HTR-8/SVneo (cell line): ENCODE data around the gene EMILIN1.
"Not testable (repeated sequence)": the region's sequence is repeated elsewhere in the genome, so short reads cannot be mapped to it uniquely, and the experiment has no call there.

Experiments used
- DNase-seq: peaks from one replicate; pipeline ENCODE4 v3.0.0; 2011; ENCODE audit warnings: low spot score, mixed read lengths; ENCODE audit not compliant: insufficient read length
- FAIRE-seq: peaks from 2 replicates; lab custom pipeline; 2011; peaks lifted over from hg19 to GRCh38; lab: Jason Lieb, UNC

Gene EMILIN1

DNA sequence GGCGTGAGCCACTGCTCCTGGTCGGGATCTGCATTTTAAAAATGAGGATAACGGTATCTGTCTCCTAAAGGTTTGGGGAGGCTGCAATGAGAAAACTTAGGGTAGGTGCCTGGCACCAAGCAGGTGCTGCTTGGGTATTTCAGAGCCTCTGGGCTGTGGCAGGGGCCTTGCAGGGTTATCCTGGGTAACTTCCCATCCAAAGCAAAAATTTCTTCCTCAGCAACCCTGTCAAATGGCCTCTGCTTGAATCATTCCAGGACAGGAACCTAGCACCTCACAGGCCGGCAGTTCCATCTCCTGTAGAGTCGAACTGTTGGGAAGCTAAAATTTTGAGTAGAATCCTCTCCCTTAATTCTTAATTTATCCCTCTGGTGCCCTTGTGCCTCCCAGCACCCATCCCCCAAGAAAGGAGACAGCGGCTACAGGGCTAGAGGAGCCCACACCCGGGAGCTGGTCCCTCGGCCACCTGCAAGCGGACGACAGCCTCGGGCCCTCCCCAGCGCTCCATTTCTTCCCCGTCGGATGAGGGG lies 39.6 kb downstream of the EMILIN1 start:
- no peak for FAIRE-seq
- DNase-seq, result no peak

DNA sequence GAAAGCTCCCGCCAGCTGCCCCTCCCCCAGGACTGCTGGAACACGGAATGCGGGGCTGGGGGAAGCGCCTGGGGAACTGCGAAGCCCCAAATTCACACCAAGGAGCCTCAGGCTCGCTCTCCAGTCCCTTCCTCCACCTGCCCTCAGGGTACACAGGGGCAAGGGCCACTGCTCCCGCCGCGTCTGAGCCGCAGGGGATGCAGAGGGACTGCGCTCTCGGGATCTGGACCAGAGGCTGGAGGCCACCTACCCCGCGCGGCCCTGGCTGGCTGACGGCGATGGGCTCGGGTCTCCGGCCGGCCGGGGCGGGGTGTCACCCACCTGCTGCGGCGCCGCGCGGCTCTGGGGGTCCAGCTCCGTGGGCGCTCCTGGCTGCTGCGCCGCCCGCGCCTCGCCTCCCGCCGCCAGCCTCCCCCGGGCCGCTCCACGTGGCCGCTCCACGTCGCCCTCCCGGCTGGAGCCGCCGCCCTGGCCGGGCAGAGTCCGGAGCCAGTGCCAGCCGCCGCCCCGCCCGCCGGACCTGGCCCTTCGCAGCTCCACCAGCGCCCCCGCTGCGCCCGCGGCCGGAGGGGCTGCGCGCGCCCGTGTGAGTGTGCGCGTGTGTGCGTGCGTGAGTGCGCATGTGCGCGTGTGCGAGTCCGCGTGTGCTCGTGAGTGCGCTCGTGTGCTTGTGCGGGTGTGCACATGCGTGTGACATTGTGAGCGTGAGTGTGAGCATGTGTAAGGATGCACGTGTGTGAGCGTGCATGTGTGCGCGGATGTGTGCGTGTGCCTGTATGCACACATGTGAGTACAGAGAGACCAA lies 40.3 kb downstream of the EMILIN1 start, which contains the start of gene CGREF1:
CGREF1 (minus strand) TSS at position 604 of the 805 bp plus-strand sequence. CDS start 14,762 bp downstream, outside the sequence.
- FAIRE-seq, result peak; percentile 91

DNA sequence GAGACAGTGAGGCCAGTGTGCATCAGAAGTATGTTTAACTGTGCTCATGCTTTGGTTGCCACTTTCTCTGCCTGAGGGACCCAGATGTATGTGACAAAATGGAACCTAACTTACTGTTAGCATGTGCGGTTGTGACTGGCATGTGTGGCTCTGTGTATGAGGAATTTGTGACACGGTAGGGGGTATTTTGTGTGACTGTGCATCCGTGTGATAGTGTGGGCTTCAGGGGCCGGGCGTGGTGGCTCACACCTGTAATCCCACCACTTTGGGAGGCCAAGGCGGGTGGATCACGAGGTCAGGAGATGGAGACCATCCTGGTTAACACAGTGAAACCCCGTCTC lies 40.9 kb downstream of the EMILIN1 start:
- not testable (repeated sequence) for FAIRE-seq, DNase-seq

More for the DNA sequence above, 40.3 kb downstream of the EMILIN1 start, which contains the start of gene CGREF1:
- DNase-seq, result no peak

DNA sequence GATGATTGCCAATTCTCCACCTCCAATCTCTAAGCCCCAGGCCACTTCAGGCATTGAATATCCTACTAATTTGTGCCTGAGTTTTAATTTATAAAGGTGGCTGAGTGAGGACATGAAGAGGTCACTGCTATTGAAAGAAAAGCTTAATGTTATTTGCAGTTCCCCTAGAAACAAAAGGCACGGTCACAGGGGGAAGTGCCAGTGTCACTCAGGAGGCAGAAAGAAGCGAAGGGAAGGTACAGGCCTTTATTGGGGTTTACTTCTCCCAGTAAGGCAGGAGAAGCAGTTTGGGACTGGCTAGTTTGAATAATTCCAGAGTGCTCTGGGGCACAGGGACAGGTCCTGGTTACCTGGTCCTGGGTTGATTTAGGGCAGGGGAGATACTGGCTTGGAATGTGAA lies 43.5 kb downstream of the EMILIN1 start:
- FAIRE-seq (no peak), DNase-seq (no peak)

DNA sequence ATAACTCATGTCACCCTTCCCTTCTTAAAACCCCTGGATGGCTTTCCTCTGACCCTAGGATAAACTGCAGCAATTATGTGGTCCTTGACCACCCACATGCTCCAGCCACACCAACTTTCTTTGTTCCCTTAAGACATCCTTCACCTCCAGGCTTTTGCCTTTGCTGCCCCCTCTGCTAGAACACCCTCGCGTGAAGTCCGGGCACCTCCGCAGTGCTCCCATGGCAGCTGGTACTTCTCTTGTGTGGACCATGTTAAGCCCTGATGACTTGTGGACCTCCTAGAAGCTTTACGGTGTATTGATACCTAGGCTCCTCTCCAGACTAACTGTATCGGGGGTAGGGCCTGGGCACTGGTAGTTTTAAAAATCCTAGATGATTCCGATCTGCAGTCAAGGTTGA lies 44.4 kb downstream of the EMILIN1 start:
- FAIRE-seq (no peak), DNase-seq (no peak)

DNA sequence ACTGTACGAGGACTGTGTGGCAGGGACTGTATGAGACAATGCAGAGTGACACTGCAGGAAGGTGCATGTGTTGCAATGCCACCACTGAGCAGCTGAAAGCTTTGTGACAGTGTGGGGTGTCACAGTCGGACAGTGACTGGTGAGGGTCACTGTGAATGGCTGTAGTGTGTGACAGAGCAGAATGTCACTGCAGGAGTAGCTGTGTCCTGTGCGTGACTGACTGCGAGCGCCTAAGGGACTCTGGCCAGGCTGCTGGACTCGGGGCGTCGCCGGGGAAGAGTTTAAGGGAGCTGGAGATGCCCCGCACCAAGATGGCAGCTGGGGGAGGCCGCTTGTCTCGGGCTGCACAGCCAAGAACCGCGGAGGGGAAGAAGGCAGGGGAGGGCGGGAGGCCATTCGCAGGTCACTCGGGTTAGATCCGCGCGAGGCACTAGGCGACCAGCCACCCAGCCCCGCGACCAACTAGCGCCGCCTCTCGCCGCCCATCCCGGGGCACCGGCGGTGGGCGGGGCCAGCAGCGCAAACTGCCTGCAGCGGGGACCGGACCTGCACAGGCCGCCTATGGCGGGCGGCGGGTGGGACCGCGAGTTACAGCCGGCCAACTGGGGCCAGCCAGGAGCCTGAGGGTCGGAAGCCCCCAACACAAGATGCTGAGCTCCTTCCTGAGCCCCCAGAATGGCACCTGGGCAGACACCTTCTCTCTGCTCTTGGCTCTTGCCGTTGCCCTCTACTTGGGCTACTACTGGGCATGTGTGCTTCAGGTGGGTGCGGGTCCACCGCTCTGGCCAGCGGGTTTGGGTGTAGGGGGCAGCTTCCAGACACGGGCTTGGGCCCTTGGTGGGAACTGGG lies 45.1 kb downstream of the EMILIN1 start, which contains the start of gene ABHD1:
ABHD1 (plus strand) TSS at position 514 of the 849 bp plus-strand sequence; CDS start at position 648, 134 bp downstream.
- peak; percentile 38 for DNase-seq
- peak; percentile 78 for FAIRE-seq

DNA sequence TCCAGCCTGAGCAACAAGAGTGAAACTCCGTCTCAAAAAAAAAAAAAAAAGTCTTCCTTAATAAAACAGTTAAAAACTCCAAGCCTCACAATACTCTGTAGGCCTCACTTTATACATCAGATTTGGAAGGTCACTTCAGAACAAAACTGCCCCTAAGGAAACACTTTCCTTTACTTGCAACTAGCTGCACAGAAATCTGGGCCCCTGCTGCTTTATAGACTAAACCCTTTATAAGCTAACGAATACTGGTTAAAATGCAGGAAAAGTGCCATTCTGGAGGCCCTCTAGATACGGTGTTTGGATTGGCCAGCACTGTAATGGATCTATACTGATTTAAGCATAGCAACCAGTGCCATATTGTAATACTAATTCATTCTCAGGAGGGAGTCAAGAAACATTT lies 46.7 kb downstream of the EMILIN1 start:
- FAIRE-seq, result no peak
- DNase-seq, result no peak

DNA sequence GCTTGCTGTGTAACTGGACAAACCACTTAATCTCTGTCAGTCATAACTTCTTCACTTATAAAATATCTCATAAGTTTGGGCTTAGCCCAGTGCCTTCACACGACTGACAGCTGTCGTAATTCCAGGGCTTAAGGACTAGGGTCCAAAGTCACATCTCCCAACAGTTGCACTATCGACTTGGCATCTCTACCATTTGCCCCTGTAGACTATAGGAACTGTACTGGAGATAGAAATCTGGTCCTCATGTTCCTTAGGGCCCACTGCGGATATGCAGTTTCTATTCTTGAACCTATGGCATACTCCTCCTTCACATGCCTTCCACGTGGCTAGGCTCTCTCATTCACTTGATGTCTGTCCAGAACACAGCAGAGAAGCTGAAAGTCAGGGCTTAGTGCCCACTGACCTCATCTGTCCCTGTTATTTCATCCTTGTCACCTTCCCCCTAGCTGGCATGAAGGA lies 47.9 kb downstream of the EMILIN1 start:
- FAIRE-seq (no peak), DNase-seq (no peak)

DNA sequence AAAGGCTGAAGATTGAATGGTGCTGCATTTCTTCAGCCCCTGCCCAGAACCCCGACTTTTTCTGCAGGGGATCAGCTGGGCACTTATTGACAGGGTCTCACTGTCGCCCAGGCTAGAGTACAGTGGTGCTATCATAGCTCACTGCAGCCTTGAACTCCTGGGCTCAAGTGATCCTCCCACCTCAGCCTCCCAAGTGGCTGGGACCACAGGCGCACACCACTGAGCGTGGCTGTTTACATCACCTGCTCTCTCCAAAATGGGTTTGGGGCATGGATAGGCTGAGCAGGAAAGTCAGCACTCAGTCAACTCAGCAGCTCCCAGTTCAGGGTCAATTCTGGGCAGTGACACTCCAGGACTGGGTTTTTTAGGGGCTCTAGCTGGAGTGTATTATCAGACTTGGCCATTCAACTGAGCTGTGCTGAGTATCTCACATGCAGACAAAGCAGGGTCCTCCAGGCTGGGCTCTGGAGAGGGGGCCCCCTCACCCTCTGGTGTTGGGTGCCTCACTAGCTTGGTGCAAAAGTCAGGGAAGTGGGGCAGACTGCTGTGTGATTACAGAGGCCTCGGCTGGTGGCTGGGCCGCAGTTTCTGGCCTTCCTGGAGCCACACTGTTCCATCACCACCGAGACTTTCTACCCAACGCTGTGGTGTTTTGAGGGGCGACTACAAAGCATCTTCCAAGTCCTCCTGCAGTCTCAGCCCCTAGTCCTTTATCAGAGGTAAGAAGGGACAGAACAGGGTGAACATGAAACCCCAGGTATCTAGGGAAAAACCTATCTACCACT lies 49.7 kb downstream of the EMILIN1 start:
- DNase-seq (no peak), FAIRE-seq (no peak)

DNA sequence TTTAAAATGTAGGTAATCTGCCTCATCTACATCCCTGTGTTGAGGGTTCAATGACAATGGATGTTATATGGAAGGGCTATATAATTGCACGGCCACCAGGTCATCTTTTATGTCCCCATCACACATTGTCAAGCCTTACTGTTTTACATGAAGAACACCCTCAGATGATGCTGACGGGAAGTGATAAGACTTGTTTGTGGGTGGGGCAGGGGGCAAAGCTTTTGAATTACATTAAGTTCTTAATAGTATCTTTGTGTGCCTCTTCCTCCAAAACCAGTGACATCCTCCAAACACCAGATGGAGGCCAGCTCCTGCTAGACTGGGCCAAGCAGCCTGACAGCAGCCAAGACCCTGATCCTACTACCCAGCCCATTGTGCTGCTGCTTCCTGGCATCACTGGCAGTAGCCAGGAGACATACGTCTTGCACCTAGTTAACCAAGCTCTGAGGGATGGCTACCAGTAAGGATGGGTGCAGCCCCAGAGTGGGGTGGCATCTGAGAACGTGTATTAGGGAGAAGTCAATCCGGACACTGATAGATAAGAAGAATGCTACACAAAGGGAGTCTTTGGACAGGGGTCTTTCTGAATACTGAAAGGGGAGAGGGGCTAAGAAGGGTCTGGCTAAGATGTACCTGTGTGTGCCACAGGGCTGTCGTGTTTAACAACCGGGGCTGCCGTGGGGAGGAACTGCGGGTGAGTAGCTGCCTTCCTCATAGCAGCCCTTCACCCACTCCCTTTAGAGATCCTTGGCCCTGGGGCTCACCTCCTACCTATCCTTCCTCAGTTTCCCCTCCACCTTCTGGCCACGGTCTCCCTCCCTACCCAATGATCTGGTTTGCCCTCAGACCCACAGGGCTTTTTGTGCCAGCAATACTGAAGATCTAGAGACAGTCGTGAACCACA lies 50.5 kb downstream of the EMILIN1 start:
- no peak for FAIRE-seq
- DNase-seq, result no peak

DNA sequence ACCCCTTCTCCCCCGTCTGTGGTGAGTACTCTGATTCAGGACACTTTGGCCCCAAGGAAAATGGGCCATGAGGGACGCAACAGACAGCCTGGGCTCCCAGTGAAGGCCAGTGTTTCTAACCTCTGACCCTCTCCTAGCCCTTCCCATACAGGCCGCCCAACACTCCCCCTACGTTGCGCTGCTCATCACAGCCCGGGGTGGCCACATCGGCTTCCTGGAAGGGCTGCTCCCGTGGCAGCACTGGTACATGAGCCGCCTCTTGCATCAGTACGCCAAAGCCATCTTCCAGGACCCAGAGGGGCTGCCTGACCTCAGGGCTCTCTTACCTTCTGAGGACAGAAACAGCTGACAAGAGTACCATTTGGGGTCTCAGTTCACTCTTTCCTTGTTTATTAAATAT lies 52.0 kb downstream of the EMILIN1 start:
- DNase-seq (no peak), FAIRE-seq (no peak)

DNA sequence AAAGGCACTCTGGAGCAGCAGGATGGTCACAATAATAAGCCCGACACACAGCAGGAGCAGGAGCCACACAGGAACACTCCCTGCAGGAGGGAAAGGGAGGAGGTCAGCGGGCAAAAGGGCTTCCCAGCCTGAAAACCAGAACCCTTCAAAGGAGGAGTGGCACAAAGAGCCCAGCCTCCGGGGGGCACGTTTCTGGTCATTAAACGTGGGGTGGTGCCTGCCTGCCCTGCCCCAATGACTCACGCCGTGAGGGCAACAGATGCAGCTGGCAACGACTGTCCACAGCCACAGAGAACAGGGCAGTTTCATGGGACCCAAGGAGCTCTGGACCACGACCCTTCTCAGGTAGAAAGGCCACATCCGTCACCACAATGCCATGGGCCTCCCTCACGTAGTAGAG lies 53.0 kb downstream of the EMILIN1 start:
- no peak for FAIRE-seq

DNA sequence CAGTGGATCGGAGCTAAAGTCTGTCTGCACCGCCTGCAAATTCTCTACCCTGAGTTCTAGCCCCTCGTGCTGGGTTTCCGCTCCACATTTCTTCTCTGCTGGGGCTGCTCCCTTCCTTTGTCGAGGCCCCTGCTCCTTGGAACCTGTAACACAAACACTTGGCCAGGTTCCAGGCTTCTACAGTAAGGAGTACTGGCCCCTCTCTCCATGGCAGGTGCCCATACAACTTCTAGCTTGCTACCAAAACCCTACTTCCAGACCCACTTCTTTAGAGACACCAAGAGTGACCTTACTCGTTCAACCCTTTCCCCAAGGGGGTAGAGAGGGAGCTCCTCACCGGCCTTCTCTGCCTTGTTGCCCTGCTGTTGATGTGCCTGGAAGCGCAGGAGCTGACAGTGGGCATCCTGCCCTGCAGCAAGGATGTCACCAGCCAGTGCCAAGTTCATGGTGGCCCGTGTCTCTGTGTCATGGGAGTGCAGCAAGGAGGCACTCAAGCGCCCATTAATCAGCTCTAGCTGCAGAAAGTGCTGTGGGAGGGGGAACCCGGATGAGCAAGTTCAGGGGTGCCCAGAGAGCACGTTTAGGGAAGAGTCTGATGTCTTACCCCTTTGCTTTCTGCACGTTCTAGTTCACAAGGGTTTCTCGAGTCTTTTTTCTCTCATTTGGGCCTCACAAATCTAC lies 54.9 kb downstream of the EMILIN1 start:
- FAIRE-seq (no peak), DNase-seq (no peak)

More for the DNA sequence above, 53.0 kb downstream of the EMILIN1 start:
- DNase-seq, result no peak

DNA sequence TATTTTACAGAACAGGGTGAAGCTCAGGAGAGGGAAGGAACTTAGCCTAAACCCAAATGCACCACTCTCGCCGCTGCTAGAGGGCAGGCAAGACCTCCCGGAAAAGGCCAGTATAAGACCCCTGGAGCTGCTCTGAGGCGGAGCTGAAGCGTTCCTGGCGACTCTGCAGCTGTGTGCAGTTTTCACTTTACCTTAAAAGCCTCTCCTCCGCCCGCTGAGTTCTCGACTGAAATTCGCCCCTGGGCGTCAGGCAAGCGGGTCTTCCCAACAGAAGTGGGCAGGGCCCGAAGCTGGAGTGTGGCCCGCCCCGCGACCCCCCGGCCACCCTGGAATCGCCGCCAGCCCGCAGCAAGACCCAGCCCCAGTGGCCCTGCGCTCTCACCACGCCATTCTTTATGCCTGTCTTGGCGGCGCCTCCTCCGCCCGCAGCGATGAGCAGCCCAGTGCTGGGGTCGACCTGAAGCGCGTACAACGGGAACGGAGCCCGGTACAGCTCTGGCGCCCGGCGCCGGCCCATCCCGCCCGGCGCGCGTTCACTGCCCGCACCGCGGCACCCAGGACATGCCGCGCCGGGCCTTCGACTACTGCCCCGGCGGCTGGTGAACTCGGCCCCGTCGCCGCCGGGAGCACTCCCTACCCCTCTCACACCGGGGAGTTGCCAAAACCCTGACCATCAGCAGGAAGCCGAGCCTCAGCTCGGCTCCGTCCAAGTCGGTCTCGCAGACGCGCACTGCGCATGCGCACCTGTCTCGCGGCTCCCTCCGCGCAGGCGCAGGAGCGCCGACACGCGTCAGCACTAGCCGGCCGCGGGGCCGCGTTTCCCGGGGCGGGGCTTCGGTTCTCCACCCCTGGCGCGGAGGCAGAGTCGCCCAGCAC lies 55.7 kb downstream of the EMILIN1 start, which contains the start of gene PREB:
PREB (minus strand) TSS at position 732 of the 876 bp plus-strand sequence; CDS start at position 517, 215 bp downstream.
- peak; percentile 99 for FAIRE-seq
- peak; percentile 99 for DNase-seq

DNA sequence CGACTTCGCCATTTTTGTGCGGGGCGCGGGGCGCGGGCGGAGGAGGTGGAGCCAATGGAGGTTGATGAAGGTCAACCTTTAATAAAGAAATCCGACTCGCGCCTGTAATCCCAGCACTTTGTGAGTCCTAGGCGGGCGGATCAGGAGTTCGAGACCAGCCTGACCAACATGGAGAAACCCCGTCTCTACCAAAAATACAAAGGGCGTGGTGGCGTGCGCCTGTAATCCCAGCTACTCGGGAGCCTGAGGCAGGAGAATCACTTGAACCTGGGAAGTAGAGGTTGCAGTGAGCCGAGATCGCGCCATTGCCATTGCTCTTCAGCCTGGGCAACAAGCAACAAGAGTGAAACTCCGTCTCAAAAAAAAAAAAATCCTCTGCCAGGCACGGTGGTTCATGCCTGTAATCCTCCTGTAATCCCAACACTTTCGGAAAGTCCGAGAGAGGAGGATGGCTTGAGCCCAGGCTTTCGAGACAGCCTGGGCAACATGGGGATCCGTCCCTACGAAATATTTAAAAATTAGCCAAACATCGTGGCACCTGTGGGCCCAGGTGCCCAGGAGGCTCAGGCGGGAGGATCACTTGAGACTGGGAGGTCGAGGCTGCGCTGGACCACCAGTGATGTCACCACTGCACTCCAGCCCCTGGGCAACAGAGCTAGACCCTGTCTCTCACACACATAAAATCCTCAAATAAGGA lies 56.5 kb downstream of the EMILIN1 start:
- FAIRE-seq, result no peak
- no peak for DNase-seq

DNA sequence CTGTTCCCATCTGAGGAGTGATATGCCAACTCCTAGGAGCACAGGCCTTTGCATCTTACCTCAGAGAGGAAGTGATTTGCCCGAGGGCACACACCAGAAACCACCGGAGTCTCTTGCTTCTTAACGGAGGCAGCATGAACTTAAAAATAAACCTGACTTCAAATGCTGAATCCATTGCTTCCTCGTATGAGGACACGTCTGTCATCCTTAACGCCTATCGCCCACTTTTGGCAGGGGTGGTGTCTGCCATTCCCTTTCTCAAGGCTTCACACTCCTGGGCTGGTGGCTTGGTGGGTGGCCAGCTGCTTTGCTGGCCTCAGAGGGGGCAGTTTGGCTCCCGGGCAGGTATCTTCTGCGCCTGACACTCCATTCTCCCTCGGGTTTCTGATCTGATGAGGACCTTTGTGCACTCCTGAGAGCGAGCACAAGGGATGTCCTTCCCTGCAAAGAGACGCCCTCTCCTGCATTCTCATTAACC lies 57.1 kb downstream of the EMILIN1 start:
- FAIRE-seq (no peak), DNase-seq (no peak)
